22Rv1 (cell line): ENCODE data around the gene FER.

Experiments
- H3K27ac ChIP-seq: fragments of 450-650 bp; 2 replicates; pipeline ENCODE4 v1.5.1; 2017
- CTCF ChIP-seq: fragments of 450-650 bp; IDR thresholded peaks from 2 replicates; pipeline ENCODE4 v1.5.1; 2017; ENCODE audit warnings: mild to moderate bottlenecking
- ZFX ChIP-seq: fragments of 450-650 bp; IDR thresholded peaks from 2 replicates; pipeline ENCODE4 v1.6.1; 2017; ENCODE audit warnings: antibody characterized with exemption, borderline replicate concordance

Gene FER

DNA sequence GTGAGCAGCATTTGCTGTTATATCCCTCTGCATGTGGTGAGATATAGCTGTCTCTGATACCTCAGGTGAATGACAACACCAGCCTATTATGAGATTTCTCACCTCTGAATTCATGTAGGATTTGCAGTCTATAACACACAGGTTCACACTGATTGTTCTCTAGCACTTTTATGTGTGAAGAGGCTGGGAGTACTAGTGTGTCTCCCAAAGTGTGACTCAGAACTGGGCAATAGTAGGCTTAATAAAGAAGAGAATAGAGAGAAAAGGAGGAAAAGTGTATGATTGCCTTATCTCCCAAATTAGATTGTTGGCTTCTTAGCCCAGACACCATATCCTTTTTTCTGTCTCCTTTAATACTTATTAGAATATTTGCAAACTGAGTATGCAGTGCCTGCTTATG, 430.1 kb downstream of the FER start:
- no peak overlapping the region for H3K27ac ChIP-seq
- TF ChIP-seq ZFX: no peak

DNA sequence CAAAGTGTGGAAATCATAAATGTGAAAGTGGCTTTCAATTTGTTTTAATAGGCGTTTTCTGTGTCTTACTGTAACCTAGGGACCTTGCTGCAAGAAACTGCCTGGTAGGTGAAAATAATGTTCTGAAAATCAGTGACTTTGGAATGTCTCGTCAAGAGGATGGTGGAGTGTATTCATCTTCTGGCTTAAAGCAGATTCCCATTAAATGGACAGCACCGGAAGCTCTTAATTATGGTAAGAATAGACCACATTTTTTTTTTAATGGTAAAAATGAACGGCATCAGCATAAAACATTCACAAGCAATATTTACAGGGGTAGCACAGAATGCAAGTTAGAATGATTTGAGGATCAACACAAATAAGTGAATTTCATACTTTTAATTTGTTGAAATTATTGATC, 433.0 kb downstream of the FER start:
- H3K27ac ChIP-seq: no peak overlapping the region
- no peak for TF ChIP-seq CTCF
- no peak for TF ChIP-seq ZFX

DNA sequence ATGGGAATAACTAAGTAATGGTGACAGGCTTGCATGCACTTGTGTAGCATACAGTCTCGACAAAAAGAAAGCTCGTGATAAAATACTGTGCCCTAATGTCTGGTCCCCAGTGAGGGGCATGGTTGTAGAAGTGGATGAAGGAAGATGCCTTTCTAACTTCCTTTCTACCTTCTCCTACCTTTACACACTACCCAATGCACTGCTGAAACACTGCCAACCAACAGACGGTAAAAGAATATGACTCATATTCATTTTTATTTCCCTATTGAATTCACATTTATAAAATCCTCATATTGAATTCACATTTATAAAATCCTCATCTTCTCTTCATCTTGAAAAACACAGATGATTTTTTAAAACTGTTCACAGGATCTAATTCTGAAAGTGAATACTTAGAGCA, 439.1 kb downstream of the FER start:
- H3K27ac ChIP-seq: no peak overlapping the region
- TF ChIP-seq CTCF: no peak
- no peak for TF ChIP-seq ZFX

DNA sequence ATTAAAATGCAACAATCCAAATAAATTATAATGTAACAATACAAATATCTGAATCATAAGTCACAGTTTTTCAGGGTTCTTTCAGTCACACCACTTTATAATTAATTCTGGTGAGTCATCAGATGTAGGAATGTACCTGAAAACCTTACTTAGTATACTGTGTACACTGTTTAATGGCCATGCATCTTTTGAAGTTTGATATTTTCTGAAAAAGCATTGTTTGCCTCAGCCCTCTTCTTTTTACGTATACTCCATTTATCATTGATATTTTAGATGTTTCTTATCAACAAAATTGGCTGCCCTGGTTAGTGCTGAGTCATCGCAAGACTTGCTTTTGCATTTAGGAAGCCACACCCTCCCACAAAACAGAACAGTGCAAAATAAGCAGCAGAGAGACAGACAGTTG, 443.5 kb downstream of the FER start:
- TF ChIP-seq ZFX (no peak), CTCF (no peak)
- H3K27ac ChIP-seq: no peak overlapping the region

- TF ChIP-seq ZFX: no peak
- no peak for TF ChIP-seq CTCF
- H3K27ac ChIP-seq: no peak overlapping the region
Measured at GRCh38 chr5:109192027-109192426, 444.3 kb downstream of the FER start.

- TF ChIP-seq ZFX: no peak
- TF ChIP-seq CTCF: no peak
- no peak overlapping the region for H3K27ac ChIP-seq
Measured at GRCh38 chr5:109192555-109193281, 445.0 kb downstream of the FER start.

DNA sequence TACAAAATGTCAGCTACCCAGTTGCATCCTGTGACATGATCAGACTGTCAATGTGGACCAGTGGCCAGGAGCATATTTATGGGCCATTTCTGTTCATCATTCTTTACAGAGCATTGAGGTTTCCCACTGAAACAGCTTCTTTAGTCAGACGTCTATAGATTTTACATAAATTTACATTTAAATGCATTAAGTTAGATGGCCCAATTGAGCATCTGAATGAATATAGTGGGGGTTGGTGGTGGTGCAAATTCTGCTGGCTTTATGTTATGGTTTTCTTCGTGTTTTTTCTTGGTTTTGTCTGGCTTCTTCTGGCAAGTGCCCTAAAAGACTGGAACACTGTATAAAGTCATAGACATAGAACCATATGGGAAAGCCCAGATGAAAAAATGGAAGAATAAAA, 448.0 kb downstream of the FER start:
- H3K27ac ChIP-seq: no peak overlapping the region
- no peak for TF ChIP-seq CTCF
- TF ChIP-seq ZFX: no peak
